ENCODE data around the gene BRF1.

BRF1 gene

DNA sequence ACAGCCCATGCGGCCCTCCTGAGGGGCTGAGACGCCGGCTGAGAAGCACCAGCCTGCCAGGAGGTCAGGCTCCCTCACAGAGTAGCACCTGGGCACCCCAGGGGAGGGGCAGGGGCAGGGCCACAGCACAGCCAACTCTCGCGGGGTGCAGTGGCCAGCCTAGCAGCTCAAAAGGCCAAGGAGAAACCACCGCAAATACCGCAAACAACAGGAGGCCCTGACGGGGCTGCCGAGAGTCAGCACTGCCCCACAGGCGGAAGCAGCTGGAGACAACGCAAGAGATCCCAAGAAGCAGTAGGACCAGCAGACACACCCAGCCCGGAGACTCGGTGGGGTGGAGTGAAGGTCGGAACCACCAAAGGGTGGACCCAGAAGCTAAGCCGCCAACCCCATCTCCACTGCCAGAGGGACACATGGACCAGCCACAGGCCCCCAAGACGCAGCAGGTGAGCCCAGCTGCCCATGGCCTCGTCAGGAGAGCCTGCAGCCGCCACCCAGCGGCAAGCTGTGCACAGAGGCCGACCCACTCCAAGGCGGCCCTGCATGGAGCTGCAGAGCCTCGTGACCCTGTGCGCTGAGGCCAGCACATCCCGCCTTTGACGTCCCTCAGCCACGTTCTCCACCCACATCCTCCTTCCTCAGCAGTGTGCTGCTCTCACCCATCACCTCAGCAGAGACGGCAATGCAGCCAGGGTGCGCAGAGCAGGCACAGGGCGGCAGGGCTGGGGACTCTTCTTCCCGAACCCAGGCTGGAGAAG is 84.1 kb downstream of the BRF1 start:
- TF ChIP-seq, protein P1, sequence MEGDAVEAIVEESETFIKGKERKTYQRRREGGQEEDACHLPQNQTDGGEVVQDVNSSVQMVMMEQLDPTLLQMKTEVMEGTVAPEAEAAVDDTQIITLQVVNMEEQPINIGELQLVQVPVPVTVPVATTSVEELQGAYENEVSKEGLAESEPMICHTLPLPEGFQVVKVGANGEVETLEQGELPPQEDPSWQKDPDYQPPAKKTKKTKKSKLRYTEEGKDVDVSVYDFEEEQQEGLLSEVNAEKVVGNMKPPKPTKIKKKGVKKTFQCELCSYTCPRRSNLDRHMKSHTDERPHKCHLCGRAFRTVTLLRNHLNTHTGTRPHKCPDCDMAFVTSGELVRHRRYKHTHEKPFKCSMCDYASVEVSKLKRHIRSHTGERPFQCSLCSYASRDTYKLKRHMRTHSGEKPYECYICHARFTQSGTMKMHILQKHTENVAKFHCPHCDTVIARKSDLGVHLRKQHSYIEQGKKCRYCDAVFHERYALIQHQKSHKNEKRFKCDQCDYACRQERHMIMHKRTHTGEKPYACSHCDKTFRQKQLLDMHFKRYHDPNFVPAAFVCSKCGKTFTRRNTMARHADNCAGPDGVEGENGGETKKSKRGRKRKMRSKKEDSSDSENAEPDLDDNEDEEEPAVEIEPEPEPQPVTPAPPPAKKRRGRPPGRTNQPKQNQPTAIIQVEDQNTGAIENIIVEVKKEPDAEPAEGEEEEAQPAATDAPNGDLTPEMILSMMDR (conservative IDR thresholded peaks at IDR 0.05; ENCODE audit: low read length): no peak
- TF ChIP-seq EZH2phosphoT487 (IDR thresholded peaks at IDR 0.05; ENCODE audit: borderline replicate concordance): no peak
- Histone ChIP-seq H3K4me3 (ENCODE audit: low read length, poor library complexity, severe bottlenecking) (no peak overlapping the region), H3K9ac (ENCODE audit: low read depth, low read length, poor library complexity, severe bottlenecking) (no peak overlapping the region), H3K4me2 (ENCODE audit: low read depth, low read length, poor library complexity, severe bottlenecking) (no peak overlapping the region), H4K20me1 (ENCODE audit: insufficient read depth, low read length, poor library complexity, severe bottlenecking) (no peaks in the 10 kb centered on the region), H3K79me2 (ENCODE audit: insufficient read depth, low read length) (no peaks in the 10 kb centered on the region), H3K9me3 (ENCODE audit: insufficient read depth, low read depth, low read length) (no peaks in the 10 kb centered on the region), H3K27me3 (ENCODE audit: insufficient read depth, low read length, poor library complexity, severe bottlenecking) (no peaks in the 10 kb centered on the region), H3K36me3 (ENCODE audit: insufficient read depth, low read length) (peaks cover 72% of the 10 kb centered on the region; the same call in 1 of the 2 replicates), H2AFZ (ENCODE audit: low read length) (no peak overlapping the region), H3F3A (ENCODE audit: low read depth) (no peaks in the 10 kb centered on the region), H3K9me2 (replicated peaks; ENCODE audit: low read depth, low read length) (no peaks in the 10 kb centered on the region), H3K4me1 (ENCODE audit: insufficient read depth, low read length, poor library complexity, severe bottlenecking) (no peaks in the 10 kb centered on the region)

DNA sequence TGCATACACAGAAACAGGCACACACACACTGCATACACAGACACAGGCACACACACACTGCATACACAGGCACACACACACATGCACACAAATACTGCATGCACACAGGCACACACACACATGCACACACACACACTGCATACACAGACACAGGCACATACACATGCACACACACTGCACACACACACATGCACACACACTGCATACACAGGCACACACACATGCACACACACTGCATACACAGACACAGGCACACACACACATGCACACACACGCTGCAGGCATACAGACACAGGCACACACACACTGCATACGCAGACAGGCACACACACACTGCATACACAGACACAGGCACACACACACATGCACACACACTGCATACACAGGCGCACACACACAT is 85.2 kb downstream of the BRF1 start:
- Histone ChIP-seq H3K9me2 (replicated peaks; ENCODE audit: low read depth, low read length) (no peaks in the 10 kb centered on the region), H3K36me3 (ENCODE audit: insufficient read depth, low read length) (peaks cover 69% of the 10 kb centered on the region; the same call in 1 of the 2 replicates)

GRCh38 chr14:105214324-105214915 is 86.4 kb downstream of the BRF1 start:
- H3K27me3 ChIP-seq (ENCODE audit: insufficient read depth, low read length, poor library complexity, severe bottlenecking): no peaks in the 10 kb centered on the region
- no peaks in the 10 kb centered on the region for H3F3A ChIP-seq (ENCODE audit: low read depth)
- no peaks in the 10 kb centered on the region for H3K79me2 ChIP-seq (ENCODE audit: insufficient read depth, low read length)
- H3K9ac ChIP-seq (ENCODE audit: low read depth, low read length, poor library complexity, severe bottlenecking): no peak overlapping the region
- H3K4me3 ChIP-seq (ENCODE audit: low read length, poor library complexity, severe bottlenecking): no peak overlapping the region
- no peak for TF ChIP-seq EZH2phosphoT487 (IDR thresholded peaks at IDR 0.05; ENCODE audit: borderline replicate concordance)
- TF ChIP-seq, protein P1 (conservative IDR thresholded peaks at IDR 0.05; ENCODE audit: low read length): no peak
- H2AFZ ChIP-seq (ENCODE audit: low read length): no peak overlapping the region
- H3K9me2 ChIP-seq (replicated peaks; ENCODE audit: low read depth, low read length): no peaks in the 10 kb centered on the region
- H3K4me1 ChIP-seq (ENCODE audit: insufficient read depth, low read length, poor library complexity, severe bottlenecking): no peaks in the 10 kb centered on the region
- H4K20me1 ChIP-seq (ENCODE audit: insufficient read depth, low read length, poor library complexity, severe bottlenecking): no peaks in the 10 kb centered on the region
- no peaks in the 10 kb centered on the region for H3K9me3 ChIP-seq (ENCODE audit: insufficient read depth, low read depth, low read length)
- peaks cover 66% of the 10 kb centered on the region; the same call in 1 of the 2 replicates for H3K36me3 ChIP-seq (ENCODE audit: insufficient read depth, low read length)
- no peak overlapping the region for H3K4me2 ChIP-seq (ENCODE audit: low read depth, low read length, poor library complexity, severe bottlenecking)

More for the DNA sequence above, 85.2 kb downstream of the BRF1 start:
- TF ChIP-seq EZH2phosphoT487 (IDR thresholded peaks at IDR 0.05; ENCODE audit: borderline replicate concordance): no peak
- TF ChIP-seq, protein P1 (conservative IDR thresholded peaks at IDR 0.05; ENCODE audit: low read length): no peak
- Histone ChIP-seq H3F3A (ENCODE audit: low read depth) (no peaks in the 10 kb centered on the region), H3K9ac (ENCODE audit: low read depth, low read length, poor library complexity, severe bottlenecking) (no peak overlapping the region), H3K4me2 (ENCODE audit: low read depth, low read length, poor library complexity, severe bottlenecking) (no peak overlapping the region), H3K4me1 (ENCODE audit: insufficient read depth, low read length, poor library complexity, severe bottlenecking) (no peaks in the 10 kb centered on the region), H3K4me3 (ENCODE audit: low read length, poor library complexity, severe bottlenecking) (no peak overlapping the region), H3K9me3 (ENCODE audit: insufficient read depth, low read depth, low read length) (no peaks in the 10 kb centered on the region), H4K20me1 (ENCODE audit: insufficient read depth, low read length, poor library complexity, severe bottlenecking) (no peaks in the 10 kb centered on the region), H3K79me2 (ENCODE audit: insufficient read depth, low read length) (no peaks in the 10 kb centered on the region), H3K27me3 (ENCODE audit: insufficient read depth, low read length, poor library complexity, severe bottlenecking) (no peaks in the 10 kb centered on the region), H2AFZ (ENCODE audit: low read length) (no peak overlapping the region)
